ES-I3 (cell line): ENCODE results near the gene ROR2.

Source experiments
- H3K36me3 ChIP-seq: 2 replicates; pipeline ENCODE4 v1.6.1; 2013; ENCODE audit warnings: mild to moderate bottlenecking, low read length, control low read depth, moderate library complexity; ENCODE audit not compliant: insufficient read depth
- H3K4me1 ChIP-seq: 2 replicates; pipeline ENCODE4 v1.6.1; 2013; ENCODE audit warnings: mild to moderate bottlenecking, control low read depth, low read length; ENCODE audit not compliant: insufficient read depth
- H3K9ac ChIP-seq: 2 replicates; pipeline ENCODE4 v1.6.1; 2013; ENCODE audit warnings: low read depth, mild to moderate bottlenecking, low read length, moderate library complexity
- H3K9me3 ChIP-seq: 2 replicates; pipeline ENCODE4 v1.6.1; 2013; ENCODE audit warnings: mild to moderate bottlenecking, low read length, moderate library complexity; ENCODE audit not compliant: control insufficient read depth, insufficient read depth

ROR2 gene

DNA sequence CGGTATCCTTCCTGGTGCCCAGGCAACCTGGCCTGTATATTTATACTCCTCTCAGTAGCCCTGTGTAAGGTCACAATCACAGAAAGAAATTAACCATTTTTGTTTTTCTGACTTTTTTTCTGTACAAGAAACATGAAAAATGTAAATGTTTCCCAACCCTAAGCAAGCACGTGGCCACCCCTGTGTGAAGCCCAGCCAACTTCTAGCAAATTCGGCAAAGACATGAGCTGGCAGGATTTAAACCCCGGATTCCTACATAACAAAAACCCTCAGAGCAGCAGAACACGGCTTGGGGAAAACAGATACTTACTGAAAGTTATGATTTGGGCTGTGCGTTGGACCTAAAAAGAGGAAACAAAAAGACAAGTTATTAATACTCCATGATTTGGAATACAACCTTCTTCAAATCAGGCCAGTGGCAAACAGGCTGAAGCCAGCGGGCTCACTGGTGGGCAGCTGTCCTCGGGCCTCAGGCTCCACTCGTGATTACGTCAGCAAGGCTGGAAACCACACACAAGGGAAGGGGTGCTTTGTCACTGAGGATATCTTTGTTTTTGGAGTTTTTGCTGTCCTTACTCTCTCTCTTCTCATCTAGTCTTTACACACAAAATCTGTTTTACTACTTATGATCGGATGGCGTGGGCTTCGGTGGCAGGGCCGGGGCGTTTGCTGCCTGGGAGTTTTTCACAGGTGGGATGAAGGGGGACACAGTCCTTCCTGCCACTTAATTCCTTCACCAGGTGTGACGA lies 194.1 kb downstream of the ROR2 start:
- peaks cover 3% of the 10 kb centered on the region; the same call in 1 of the 2 replicates for H3K36me3 ChIP-seq
- H3K9ac ChIP-seq: no peak overlapping the region
- H3K9me3 ChIP-seq: no peaks in the 10 kb centered on the region
- H3K4me1 ChIP-seq: peaks cover 6% of the 10 kb centered on the region; the same call in 1 of the 2 replicates

GRCh38 chr9:91753711-91754110 lies 196.3 kb downstream of the ROR2 start:
- Histone ChIP-seq H3K36me3 (peaks cover 3% of the 10 kb centered on the region; the same call in 1 of the 2 replicates), H3K4me1 (peaks cover 6% of the 10 kb centered on the region; the same call in 1 of the 2 replicates), H3K9me3 (no peaks in the 10 kb centered on the region), H3K9ac (no peak overlapping the region)

DNA sequence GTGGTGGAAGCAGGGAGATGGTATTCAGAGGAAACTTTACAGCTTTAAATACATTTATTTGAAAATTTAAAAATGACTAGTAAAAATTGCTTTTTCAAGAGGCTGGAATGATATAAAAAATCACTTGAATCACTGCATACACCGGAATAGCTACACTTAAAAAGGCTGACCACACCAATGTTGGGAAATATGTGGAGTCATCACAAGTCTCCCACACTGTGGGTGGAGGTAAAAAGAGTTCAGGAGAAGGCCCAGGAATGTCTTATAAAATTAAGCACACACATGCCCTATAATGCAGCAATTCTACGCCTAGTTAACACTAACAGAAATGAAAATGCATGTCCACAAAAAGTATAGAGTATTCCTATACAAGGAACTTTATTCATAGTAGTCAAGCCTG lies 198.1 kb downstream of the ROR2 start:
- Histone ChIP-seq H3K9ac (no peak overlapping the region), H3K9me3 (no peaks in the 10 kb centered on the region), H3K4me1 (peaks cover 6% of the 10 kb centered on the region; the same call in 1 of the 2 replicates), H3K36me3 (peaks cover 3% of the 10 kb centered on the region; the same call in 1 of the 2 replicates)

GRCh38 chr9:91750343-91750742 lies 199.7 kb downstream of the ROR2 start:
- Histone ChIP-seq H3K4me1 (no peaks in the 10 kb centered on the region), H3K9ac (no peak overlapping the region), H3K36me3 (no peaks in the 10 kb centered on the region), H3K9me3 (no peaks in the 10 kb centered on the region)

DNA sequence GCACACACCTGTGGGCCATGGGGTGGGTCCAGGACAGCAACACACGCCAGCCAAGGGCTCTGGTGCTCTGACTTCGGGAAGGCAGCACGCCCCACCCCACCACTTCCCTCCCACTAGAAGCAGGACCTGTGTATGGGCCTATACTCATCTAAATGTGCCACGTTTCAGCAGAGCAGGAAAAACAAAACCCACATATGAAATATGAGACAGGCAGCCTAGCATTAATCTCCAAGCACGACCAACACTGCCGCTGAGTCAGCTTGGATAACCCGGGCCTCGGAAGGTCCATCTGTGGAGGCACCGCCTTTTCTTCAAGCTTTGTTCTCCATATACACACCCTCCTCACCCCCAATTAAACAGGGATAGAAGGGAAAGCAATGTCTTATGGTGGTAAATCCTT lies 203.1 kb downstream of the ROR2 start:
- Histone ChIP-seq H3K4me1 (no peaks in the 10 kb centered on the region), H3K36me3 (no peaks in the 10 kb centered on the region), H3K9ac (no peak overlapping the region), H3K9me3 (no peaks in the 10 kb centered on the region)

- Histone ChIP-seq H3K9ac (no peak overlapping the region), H3K36me3 (no peaks in the 10 kb centered on the region), H3K9me3 (no peaks in the 10 kb centered on the region), H3K4me1 (no peaks in the 10 kb centered on the region; the same call in 1 of the 2 replicates)
Observed at GRCh38 chr9:91746357-91746756, 203.7 kb downstream of the ROR2 start.

DNA sequence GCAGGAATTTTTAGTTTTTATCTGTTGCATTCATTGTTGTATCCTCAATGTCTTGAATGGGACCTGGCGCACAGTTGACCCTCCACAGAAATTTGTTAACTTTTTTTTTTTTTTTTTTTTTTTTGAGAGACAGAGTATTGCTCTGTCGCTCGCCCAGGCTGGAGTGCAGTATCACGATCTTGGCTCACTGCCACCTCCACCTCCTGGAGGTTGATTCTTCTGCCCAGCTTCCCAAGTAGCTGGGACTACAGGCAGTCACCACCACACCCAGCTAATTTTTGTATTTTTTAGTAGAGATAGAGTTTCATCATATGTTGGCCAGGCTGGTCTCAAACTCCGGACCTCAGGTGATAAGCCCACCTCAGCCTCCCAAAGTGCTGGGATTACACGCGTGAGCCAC lies 205.9 kb downstream of the ROR2 start:
- H3K4me1 ChIP-seq: no peaks in the 10 kb centered on the region; the same call in 1 of the 2 replicates
- H3K9ac ChIP-seq: no peak overlapping the region
- no peaks in the 10 kb centered on the region for H3K9me3 ChIP-seq
- H3K36me3 ChIP-seq: no peaks in the 10 kb centered on the region

DNA sequence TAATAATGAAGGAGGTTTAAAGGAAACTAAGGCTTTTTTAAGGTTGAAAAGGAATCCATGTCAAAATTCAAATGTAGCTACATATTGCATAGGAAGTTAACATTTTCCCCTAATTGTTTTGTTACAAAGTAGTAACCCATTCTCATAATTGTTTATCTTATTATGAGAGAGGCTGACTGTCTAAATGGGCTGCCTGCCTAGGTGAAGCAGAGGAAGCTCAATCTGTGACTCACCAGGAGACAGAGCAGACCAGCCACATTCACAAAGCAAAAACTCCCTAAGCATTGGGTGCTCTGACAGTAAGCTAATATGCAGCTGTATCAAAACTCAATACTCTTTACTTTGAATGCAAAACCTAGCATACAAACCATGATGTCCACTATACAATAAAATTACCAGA lies 208.5 kb downstream of the ROR2 start:
- H3K4me1 ChIP-seq: no peaks in the 10 kb centered on the region; the same call in 1 of the 2 replicates
- no peaks in the 10 kb centered on the region for H3K9me3 ChIP-seq
- no peaks in the 10 kb centered on the region for H3K36me3 ChIP-seq
- H3K9ac ChIP-seq: no peak overlapping the region

DNA sequence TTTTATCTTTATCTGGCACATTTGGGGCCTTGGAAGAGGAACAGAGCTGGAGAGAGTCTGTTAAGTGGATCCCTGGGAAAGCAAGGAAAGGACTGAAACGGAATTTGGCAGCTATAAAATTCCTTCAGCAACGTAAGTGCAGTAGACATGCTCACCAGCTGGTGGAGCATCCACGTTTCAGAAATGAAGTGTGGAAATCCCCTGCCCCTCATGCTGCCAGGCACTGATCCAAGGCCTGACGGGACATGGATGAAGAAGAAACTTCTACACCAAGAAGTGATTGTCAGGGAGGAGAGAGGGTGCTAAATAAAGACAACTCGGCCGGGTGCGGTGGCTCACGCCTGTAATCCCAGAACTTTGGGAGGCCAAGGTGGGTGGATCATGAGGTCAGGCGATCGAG lies 209.3 kb downstream of the ROR2 start:
- H3K36me3 ChIP-seq: no peaks in the 10 kb centered on the region
- no peaks in the 10 kb centered on the region; the same call in 1 of the 2 replicates for H3K4me1 ChIP-seq
- no peaks in the 10 kb centered on the region for H3K9me3 ChIP-seq
- H3K9ac ChIP-seq: no peak overlapping the region

DNA sequence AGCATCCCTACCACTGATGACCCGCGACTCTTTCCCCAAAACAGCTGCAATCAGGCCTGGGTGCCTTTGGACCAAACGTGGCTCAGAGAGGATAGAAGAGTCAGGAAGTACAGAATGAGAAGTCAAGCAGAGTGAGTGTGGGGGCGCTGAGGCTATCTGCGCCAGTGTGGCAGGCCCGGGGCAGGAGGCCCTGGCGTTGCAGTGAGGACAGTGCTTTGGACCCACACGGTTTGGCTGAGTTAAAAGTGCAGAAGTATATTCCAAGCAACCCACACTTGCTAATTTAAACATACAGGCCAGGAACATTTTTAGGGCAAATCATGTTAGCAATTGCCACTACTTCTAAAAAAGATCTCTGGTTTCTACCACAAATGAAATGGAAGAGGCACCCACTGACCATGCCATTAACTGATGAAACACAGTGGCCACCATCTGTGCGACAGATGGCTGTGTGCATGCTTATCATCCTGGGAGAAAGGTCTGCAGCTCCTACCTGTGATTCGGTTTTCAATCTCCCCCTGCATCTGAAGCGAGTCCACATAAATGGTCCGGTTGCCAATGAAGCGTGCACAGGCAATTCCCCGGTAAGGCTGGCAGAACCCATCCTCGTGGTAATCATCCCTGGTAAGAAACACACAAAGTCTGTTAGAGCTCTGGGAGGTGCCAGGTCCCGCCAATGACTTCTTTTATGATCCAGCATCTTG lies 213.0 kb downstream of the ROR2 start:
- H3K4me1 ChIP-seq: no peaks in the 10 kb centered on the region; the same call in 1 of the 2 replicates
- H3K9ac ChIP-seq: no peak overlapping the region

GRCh38 chr9:91736311-91736710 lies 213.7 kb downstream of the ROR2 start:
- H3K9me3 ChIP-seq: no peaks in the 10 kb centered on the region
- H3K9ac ChIP-seq: no peak overlapping the region
- H3K36me3 ChIP-seq: no peaks in the 10 kb centered on the region

More for the DNA sequence above, 213.0 kb downstream of the ROR2 start:
- Histone ChIP-seq H3K36me3 (no peaks in the 10 kb centered on the region), H3K9me3 (no peaks in the 10 kb centered on the region)

DNA sequence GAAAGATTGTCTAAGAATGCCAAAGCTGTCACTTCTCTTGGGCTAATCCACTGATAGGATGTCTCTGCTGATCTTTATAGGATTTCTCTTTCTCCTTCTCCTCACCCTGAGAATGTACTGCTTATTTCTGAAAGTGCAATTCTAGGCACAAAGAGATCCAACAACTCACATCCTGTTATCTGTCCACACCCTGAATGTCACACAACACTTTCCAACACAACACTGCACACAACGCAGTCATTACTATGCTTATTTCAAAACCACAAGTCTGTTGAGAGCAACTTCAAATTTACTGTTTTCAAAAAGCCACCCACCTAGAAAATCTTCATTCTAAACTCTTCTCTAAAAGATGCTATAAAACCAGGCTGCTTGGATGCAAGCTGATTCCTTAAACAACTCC lies 215.0 kb downstream of the ROR2 start:
- H3K9me3 ChIP-seq: no peaks in the 10 kb centered on the region
- H3K36me3 ChIP-seq: no peaks in the 10 kb centered on the region
- H3K4me1 ChIP-seq: no peaks in the 10 kb centered on the region
- H3K9ac ChIP-seq: no peak overlapping the region

More at GRCh38 chr9:91736311-91736710, 213.7 kb downstream of the ROR2 start:
- H3K4me1 ChIP-seq: no peaks in the 10 kb centered on the region

GRCh38 chr9:91734371-91734981 lies 215.6 kb downstream of the ROR2 start:
- Histone ChIP-seq H3K36me3 (no peaks in the 10 kb centered on the region), H3K4me1 (no peaks in the 10 kb centered on the region), H3K9me3 (no peaks in the 10 kb centered on the region), H3K9ac (no peak overlapping the region)

DNA sequence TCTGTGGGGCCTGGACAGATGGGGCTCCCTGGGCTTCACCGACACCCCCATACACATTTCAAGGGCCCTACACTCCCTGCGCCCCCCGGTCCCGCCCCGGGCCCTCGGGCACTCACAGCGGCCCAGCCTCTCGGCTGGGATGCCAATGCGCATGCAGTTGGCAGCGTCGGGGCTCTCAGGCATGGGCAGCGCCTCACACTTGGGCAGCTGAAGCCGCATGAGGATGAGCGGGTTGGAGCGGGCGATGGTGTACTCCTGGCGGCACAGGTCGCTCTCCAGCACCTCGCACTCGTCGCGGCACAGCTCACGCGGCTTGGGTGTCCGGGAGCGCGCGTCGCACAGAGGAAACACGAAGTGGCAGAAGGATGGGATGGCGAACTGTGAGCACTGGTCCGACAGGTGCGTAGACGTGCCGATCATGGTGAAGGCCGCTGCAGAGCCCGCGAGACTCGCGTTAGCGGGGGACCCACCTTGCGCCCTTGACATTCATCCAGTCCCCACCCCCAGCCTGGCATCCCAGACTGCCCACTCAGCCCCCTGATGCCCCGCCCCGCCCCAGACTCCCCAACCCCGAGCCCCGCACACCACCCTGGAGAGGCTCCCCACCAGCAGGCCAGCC lies 216.9 kb downstream of the ROR2 start:
- Histone ChIP-seq H3K4me1 (no peaks in the 10 kb centered on the region), H3K9me3 (no peaks in the 10 kb centered on the region), H3K9ac (no peak overlapping the region), H3K36me3 (no peaks in the 10 kb centered on the region)
